Endothelial cell of umbilical vein (primary cell): Measurements from ENCODE around the gene RBMS1. TPM values are rescaled to one million over a fixed set of nuclear protein-coding genes. Genes with fewer than 3 reads are reported as not detected.

Experiments
- Bru-seq: library from RNA; stranded (reverse); fragments of 400-500 nt; gene quantifications from one replicate; lab custom pipeline; 2021; lab: Mats Ljungman, UMichigan
- BruChase-seq, 2 experiments: library from RNA; stranded (reverse); fragments of 400-500 nt; gene quantifications; one replicate each; lab custom pipeline; 2021; lab: Mats Ljungman, UMichigan
- BruUV-seq: library from RNA; stranded (reverse); fragments of 400-500 nt; replicated peaks from 2 replicates; lab custom pipeline; 2021; lab: Mats Ljungman, UMichigan
- CTCF ChIA-PET: fragments of 300-600, 350-600 bp; sonication (Branson Sonifier 250); formaldehyde crosslinking; loops from one replicate; lab custom pipeline; 2021; ENCODE audit warnings: antibody characterized with exemption, inconsistent platforms; lab: Charles Lee
- POLR2A ChIA-PET: fragments of 300-600, 350-600 bp; sonication (Branson Sonifier 250); formaldehyde crosslinking; loops from one replicate; lab custom pipeline; 2021; ENCODE audit warnings: antibody characterized with exemption, inconsistent platforms; lab: Charles Lee
- DNase-seq: peaks from one replicate; pipeline ENCODE4 v3.0.0-alpha.2; 2011; ENCODE audit warnings: low read depth, low spot score
- FAIRE-seq: peaks from 2 replicates; lab custom pipeline; 2011; peaks lifted over from hg19 to GRCh38; lab: Jason Lieb, UNC
- H2AFZ ChIP-seq: 2 replicates; pipeline ENCODE4 v1.6.0; 2012; ENCODE audit warnings: low read depth, low read length, control low read depth, inconsistent platforms
- H3K27ac ChIP-seq: 2 replicates; pipeline ENCODE4 v1.5.1; 2011; ENCODE audit warnings: low read depth, mild to moderate bottlenecking, control low read depth, low read length, moderate library complexity; ENCODE audit not compliant: insufficient read depth
- H3K27me3 ChIP-seq, 2 experiments: 2 replicates each; pipeline versions ENCODE4 v1.6.0 to v1.6.1; 2011; ENCODE audit warnings: low read length in 2 of 2, mixed read lengths in 1 of 2; ENCODE audit not compliant: control insufficient read depth in 2 of 2, insufficient read depth in 2 of 2
- H3K36me3 ChIP-seq, 2 experiments: 2 replicates in 1 of 2; 3 replicates in 1 of 2; pipeline ENCODE4 v1.5.1; 2011; ENCODE audit warnings: low read length in 2 of 2, mild to moderate bottlenecking in 1 of 2, moderate library complexity in 1 of 2; ENCODE audit not compliant: control insufficient read depth in 2 of 2, insufficient read depth in 2 of 2; ENCODE audit errors: extremely low read depth in 1 of 2
- H3K4me1 ChIP-seq: 3 replicates; pipeline ENCODE4 v1.5.1; 2011; ENCODE audit warnings: mild to moderate bottlenecking, low read length; ENCODE audit not compliant: control insufficient read depth, insufficient read depth; ENCODE audit errors: extremely low read depth
- H3K4me2 ChIP-seq: 2 replicates; pipeline ENCODE4 v1.6.1; 2011; ENCODE audit warnings: low read length, control low read depth, mixed read lengths; ENCODE audit not compliant: insufficient read depth
- H3K4me3 ChIP-seq, 3 experiments: fragments of 200-600 bp in 1 of 3; sonication (generic), shearing (Covaris generic) in 1 of 3; replicated peaks in 1 of 3; 2 replicates each; pipeline ENCODE4 v1.5.1; 2011 to 2016; ENCODE audit warnings: control low read depth in 3 of 3, low read length in 3 of 3, mild to moderate bottlenecking in 2 of 3, inconsistent platforms in 1 of 3, low read depth in 1 of 3, moderate library complexity in 1 of 3; ENCODE audit not compliant: insufficient read depth in 1 of 3
- H3K79me2 ChIP-seq: 2 replicates; pipeline ENCODE4 v1.6.0; 2012; ENCODE audit warnings: low read length, inconsistent platforms; ENCODE audit not compliant: control insufficient read depth, insufficient read depth
- H3K9ac ChIP-seq: replicated peaks from 2 replicates; pipeline ENCODE3; 2011; ENCODE audit warnings: low read length, control low read depth; ENCODE audit not compliant: insufficient read depth; ENCODE audit errors: extremely low read depth
- H3K9me1 ChIP-seq: replicated peaks from 3 replicates; pipeline ENCODE4 v1.6.0; 2011; ENCODE audit warnings: mild to moderate bottlenecking, low read length; ENCODE audit not compliant: control insufficient read depth, insufficient read depth; ENCODE audit errors: extremely low read depth
- H3K9me3 ChIP-seq: replicated peaks from 2 replicates; pipeline ENCODE4 v1.5.1; 2012; ENCODE audit warnings: low read length, inconsistent platforms; ENCODE audit not compliant: control insufficient read depth, insufficient read depth
- H4K20me1 ChIP-seq: replicated peaks from 2 replicates; pipeline ENCODE3; 2011; ENCODE audit warnings: mild to moderate bottlenecking, low read length; ENCODE audit not compliant: control insufficient read depth, insufficient read depth; ENCODE audit errors: extremely low read depth
- CTCF ChIP-seq, 2 donors: IDR thresholded peaks; 1 replicate in 1 of 2; 2 replicates in 1 of 2; pipeline ENCODE4 v1.5.1; 2011; ENCODE audit warnings: low read length in 2 of 2, mild to moderate bottlenecking in 2 of 2, moderate library complexity in 2 of 2, control low read depth in 1 of 2, inconsistent platforms in 1 of 2, low read depth in 1 of 2; ENCODE audit not compliant: insufficient read depth in 1 of 2; ENCODE audit errors: extremely low read depth in 1 of 2
- EZH2 ChIP-seq: IDR thresholded peaks from 2 replicates; pipeline ENCODE4 v1.6.1; 2012; ENCODE audit warnings: borderline replicate concordance, low read depth, mild to moderate bottlenecking, moderate library complexity, low read length, inconsistent platforms; ENCODE audit not compliant: severe bottlenecking
- FOS ChIP-seq: IDR thresholded peaks from 2 replicates; pipeline ENCODE4 v1.6.1; 2011; ENCODE audit warnings: mild to moderate bottlenecking, low read length, moderate library complexity, borderline replicate concordance; ENCODE audit not compliant: insufficient read depth
- GATA2 ChIP-seq: IDR thresholded peaks from 2 replicates; pipeline ENCODE4 v1.7.0; 2011; ENCODE audit warnings: low read depth, mild to moderate bottlenecking, moderate library complexity, mixed read lengths, low read length; ENCODE audit not compliant: insufficient read length, insufficient read depth
- JUN ChIP-seq: IDR thresholded peaks from 2 replicates; pipeline ENCODE4 v1.6.1; 2011; ENCODE audit warnings: borderline replicate concordance, low read depth; ENCODE audit not compliant: insufficient read length, insufficient read depth
- MAX ChIP-seq: IDR thresholded peaks from 2 replicates; pipeline ENCODE4 v1.6.1; 2011; ENCODE audit not compliant: insufficient read depth, insufficient read length
- MYC ChIP-seq: IDR thresholded peaks from one replicate; pipeline ENCODE4 v1.6.1; 2011; ENCODE audit warnings: mild to moderate bottlenecking, low read depth, low read length
- POLR2A ChIP-seq: IDR thresholded peaks from 2 replicates; pipeline ENCODE4 v1.6.1; 2012; ENCODE audit warnings: low read depth, mild to moderate bottlenecking, control low read depth, low read length
- POLR2AphosphoS5 ChIP-seq: IDR thresholded peaks from 2 replicates; pipeline ENCODE4 v1.6.1; 2012; ENCODE audit warnings: low read depth, mild to moderate bottlenecking, control low read depth, low read length, moderate library complexity; ENCODE audit not compliant: insufficient read depth
- dilution Hi-C: fragments of 300-500 bp; cut with MboI; formaldehyde crosslinking; loops from one replicate; pipeline ENCODE4 v1.15.0; 2019; ENCODE audit warnings: low sequenced_read_pairs; ENCODE audit not compliant: extremely low pct_ligation_motif_present
- intact Hi-C: fragments of 100-400 bp; cut with micrococcal nuclease; formaldehyde crosslinking; loops from one replicate; pipeline ENCODE4 v1.10.0; 2022
- long read RNA-seq: library from polyadenylated mRNA; stranded (forward); transcript quantifications from one replicate; pipeline ENCODE4 v2.0.0, GENCODE V29; 2021
- polyA minus RNA-seq, 3 experiments: library from RNA; depleted of rRNA, polyadenylated mRNA; stranded (reverse); fragments of >200 nt; gene quantifications; 1 replicate in 1 of 3; 2 replicates in 2 of 3; pipeline ENCODE4 v1.2.3, GENCODE V29; 2011
- polyA plus RNA-seq, 4 experiments: library from polyadenylated mRNA; depleted of rRNA in 3 of 4; stranded (reverse) in 3 of 4; unstranded in 1 of 4; fragments of >200 nt; gene quantifications; 2 replicates each; pipeline versions ENCODE4 v1.2.1 to v1.2.3, GENCODE V29; 2011 to 2012; ENCODE audit warnings: missing spikeins in 1 of 4
- total RNA-seq: library from RNA; stranded (reverse); gene quantifications from 2 replicates; pipeline ENCODE4 v1.2.3, GENCODE V29; 2021

Gene RBMS1
- 93.3 and 94.8 TPM in 2 replicates for total RNA-seq
- polyA plus RNA-seq, result 52.0 and 60.0 TPM in 2 replicates
- 57.6 and 61.3 TPM in 2 replicates for polyA plus RNA-seq (2011; cell fraction: cytosol; rRNA removed)
- polyA plus RNA-seq (2011; cell fraction: nucleus; rRNA removed), result 117 and 150 TPM in 2 replicates
- 64.5 and 83.0 TPM in 2 replicates for polyA plus RNA-seq (2012)
- polyA minus RNA-seq, result 89.1 and 96.8 TPM in 2 replicates
- polyA minus RNA-seq (2011; cell fraction: cytosol; rRNA and poly(A)+ RNA removed), result 18.2 TPM
- 190 and 241 TPM in 2 replicates for polyA minus RNA-seq (2011; cell fraction: nucleus; rRNA and poly(A)+ RNA removed)
- percentile 96 among the genes with signal in this experiment for Bru-seq, nascent RNA
- percentile 77 among the genes with signal in this experiment for BruChase-seq, experiment 1, labeled RNA remaining after a 6-hour chase
- BruChase-seq, experiment 2, labeled RNA remaining after a 2-hour chase, result percentile 89 among the genes with signal in this experiment
- long read RNA-seq, full-length matches to known transcripts, result 37 of 186 reads
- long read RNA-seq, partial matches to known transcripts, result 4 of 186 reads
- long read RNA-seq, other reads (novel, unspliced or antisense), result 145 of 186 reads

- DNase-seq (no peak), FAIRE-seq (peak; percentile 31)
- Histone ChIP-seq H3K79me2 (peaks cover 48% of the 10 kb centered on the region), H3K4me1 (peaks cover 25% of the 10 kb centered on the region), H3K9me3 (no peaks in the 10 kb centered on the region), H3K27ac (peak within 1 kb of the TSS; percentile 89), H3K36me3 (no peaks in the 10 kb centered on the region), H4K20me1 (peaks cover 3% of the 10 kb centered on the region), H3K9me1 (no peaks in the 10 kb centered on the region), H3K27me3 (no peaks in the 10 kb centered on the region), H3K4me3 (peak within 1 kb of the TSS; percentile 98 to 100 (median 99)), H3K4me2 (peak within 1 kb of the TSS; percentile 93), H3K9ac (peak within 1 kb of the TSS; percentile 96), H2AFZ (peak within 1 kb of the TSS; percentile 81)
- POLR2A ChIA-PET, result no interaction called here
- BruUV-seq, result no TSS peak
- intact Hi-C loops (loop anchor here (1.0 to 5.0 kb wide), 7 partner anchors 39 to 216 kb away; no protein-coding TSS in a partner anchor), dilution Hi-C loops (no loop called here)
- CTCF ChIA-PET, result interaction anchor here (1.2 to 1.5 kb wide), 3 partner anchors 59 to 477 kb away, joined by 4 to 11 read pairs (median 6); no protein-coding TSS in a partner anchor
- no peak for TF ChIP-seq FOS
- peak; percentile 36 for TF ChIP-seq POLR2AphosphoS5
Measured at GRCh38 chr2:160493227-160494028, at the start of gene RBMS1. Gene RBMS1 (minus strand): TSS chr2:160493807. CDS start chr2:160493363, 444 bp downstream.

GRCh38 chr2:160541745-160542144 is 48.1 kb upstream of the RBMS1 start:
- no peaks in the 10 kb centered on the region for H3K79me2 ChIP-seq
- CTCF ChIA-PET, result interaction anchor here (0.9 to 1.3 kb wide), 2 partner anchors 19 to 377 kb away, joined by 3 read pairs; no protein-coding TSS in a partner anchor
- H3K9me3 ChIP-seq, result no peaks in the 10 kb centered on the region
- BruUV-seq, result no TSS peak
- H3K4me2 ChIP-seq, result no peak overlapping the region
- no peak overlapping the region for H3K27ac ChIP-seq
- FAIRE-seq (no peak), DNase-seq (no peak)
- no peak overlapping the region for H3K9ac ChIP-seq
- no peak overlapping the region for H2AFZ ChIP-seq
- no peaks in the 10 kb centered on the region for H3K9me1 ChIP-seq
- no peaks in the 10 kb centered on the region for H3K4me1 ChIP-seq
- dilution Hi-C loops (no loop called here), intact Hi-C loops (no loop called here)
- POLR2A ChIA-PET, result no interaction called here
- no peaks in the 10 kb centered on the region for H3K36me3 ChIP-seq
- no peaks in the 10 kb centered on the region for H4K20me1 ChIP-seq
- TF ChIP-seq POLR2A (no peak), MAX (no peak), POLR2AphosphoS5 (no peak), FOS (no peak), EZH2 (no peak), JUN (no peak), GATA2 (no peak), MYC (no peak), CTCF (IDR thresholded peaks at IDR 0.05; ENCODE audit: extremely low read depth in 1 of 2, insufficient read depth in 1 of 2, low read depth in 1 of 2, low read length in 2 of 2) (no peak)
- H3K4me3 ChIP-seq, result no peak overlapping the region
- H3K27me3 ChIP-seq, result no peaks in the 10 kb centered on the region
